Sigmoid colon (tissue), 7 donors: ENCODE data around the gene RNF10. TPM values are rescaled to one million over a fixed set of nuclear protein-coding genes. Genes with fewer than 3 reads are reported as not detected.
"Not testable (repeated sequence)": the region's sequence is repeated elsewhere in the genome, so short reads cannot be mapped to it uniquely, and the experiment has no call there.

ENCODE experiments used
- DNase-seq: peaks from one replicate; pipeline ENCODE4 v3.0.0-alpha.2; 2019
- H3K27ac ChIP-seq, 4 donors: fragments of 200-600 bp; sonication (generic); one replicate each; pipeline ENCODE4 v1.5.1; 2016 to 2019; ENCODE audit warnings: mild to moderate bottlenecking in 1 of 4
- H3K27me3 ChIP-seq, 3 donors: fragments of 200-600 bp; sonication (generic); one replicate each; pipeline ENCODE4 v1.5.1; 2019; ENCODE audit warnings: mild to moderate bottlenecking in 1 of 3
- H3K36me3 ChIP-seq, 4 donors: fragments of 200-600 bp; sonication (generic); one replicate each; pipeline ENCODE4 v1.5.1; 2016 to 2019
- H3K4me1 ChIP-seq, 4 donors: fragments of 200-600 bp; sonication (generic); one replicate each; pipeline ENCODE4 v1.5.1; 2017 to 2019
- H3K4me3 ChIP-seq, 4 donors: fragments of 200-600 bp; sonication (generic); one replicate each; pipeline ENCODE4 v1.5.1; 2017 to 2019; ENCODE audit warnings: mild to moderate bottlenecking in 2 of 4, moderate library complexity in 1 of 4
- H3K9me3 ChIP-seq, 4 donors: fragments of 200-600 bp in 3 of 4; sonication (generic) in 3 of 4; one replicate each; pipeline versions ENCODE4 v1.5.1 to v1.6.1; 2013 to 2019
- CTCF ChIP-seq, 4 experiments: fragments of 450-650 bp in 3 of 4; fragments of 200-600 bp in 1 of 4; IDR thresholded peaks; one replicate each; pipeline ENCODE4 v1.5.1; 2016 to 2019; ENCODE audit warnings: antibody characterized with exemption in 4 of 4, mild to moderate bottlenecking in 3 of 4, moderate library complexity in 2 of 4
- EP300 ChIP-seq, 4 donors: sonication (generic); formaldehyde crosslinking; IDR thresholded peaks; one replicate each; pipeline ENCODE4 v1.6.1; 2017; ENCODE audit warnings: antibody characterized with exemption in 4 of 4
- POLR2A ChIP-seq, 2 donors: fragments of 450-650 bp; IDR thresholded peaks; one replicate each; pipeline ENCODE4 v1.6.1; 2016; ENCODE audit warnings: antibody characterized with exemption in 2 of 2, mild to moderate bottlenecking in 2 of 2, moderate library complexity in 2 of 2
- POLR2AphosphoS5 ChIP-seq, 4 donors: sonication (generic); formaldehyde crosslinking; IDR thresholded peaks; one replicate each; pipeline ENCODE4 v1.6.1; 2017; ENCODE audit warnings: antibody characterized with exemption in 4 of 4
- WGBS, 2 donors: extraction: QIAGEN DNeasy Blood & Tissue Kit; methylation state at CpG; one replicate each; pipeline ENCODE4 v1.1.7; 2013; 5-methylcytosine and 5-hydroxymethylcytosine counted together
- intact Hi-C: fragments of 100-400 bp; cut with DNase I; formaldehyde crosslinking; loops from one replicate; pipeline ENCODE4 v1.15.1; 2023
- polyA plus RNA-seq, 3 donors: library from polyadenylated mRNA; stranded (reverse); fragments of 200-250 nt; gene quantifications; one replicate each; pipeline ENCODE4 v1.2.3, GENCODE V29; 2013
- total RNA-seq, 4 donors: library from RNA; depleted of rRNA; stranded (reverse); fragments of >200 nt; gene quantifications; one replicate each; pipeline ENCODE4 v1.1.0, GENCODE V29; 2016
- donor health status: healthy with polysubstance abuse.
- donor health status: Bipolar disorder and iron deficiency.
- donor health status: healthy.

The RNF10 gene
- total and polyA plus RNA-seq, 7 donors = 106 to 177 (median 115) TPM

- Histone ChIP-seq H3K27me3 (no peaks in the 10 kb centered on the region), H3K4me3 (no peak overlapping the region), H3K36me3 (no peaks in the 10 kb centered on the region), H3K9me3 (no peaks in the 10 kb centered on the region), H3K4me1 (no peaks in the 10 kb centered on the region), H3K27ac (no peak overlapping the region)
- intact Hi-C loops = no loop called here
- no peak for TF ChIP-seq POLR2A (IDR thresholded peaks at IDR 0.05)
- TF ChIP-seq CTCF (IDR thresholded peaks at IDR 0.05) = no peak
- TF ChIP-seq EP300 (IDR thresholded peaks at IDR 0.05) = no peak
- no peak for TF ChIP-seq POLR2AphosphoS5 (IDR thresholded peaks at IDR 0.05)
- WGBS, 2 donors = 93 to 94% methylated on average over 3 of the region's 3 CpGs
- DNase-seq = no peak
Observed at GRCh38 chr12:120596901-120597300, 62.7 kb downstream of the RNF10 start.

- H3K36me3 ChIP-seq = no peaks in the 10 kb centered on the region
- H3K4me1 ChIP-seq = no peaks in the 10 kb centered on the region
- intact Hi-C loops = no loop called here
- no peak overlapping the region for H3K4me3 ChIP-seq
- H3K27ac ChIP-seq = no peak overlapping the region
- DNase-seq = no peak
- H3K27me3 ChIP-seq = no peaks in the 10 kb centered on the region
- H3K9me3 ChIP-seq = no peaks in the 10 kb centered on the region
- TF ChIP-seq EP300 (IDR thresholded peaks at IDR 0.05) (no peak), CTCF (IDR thresholded peaks at IDR 0.05) (no peak)
- WGBS, 2 donors = 74 to 77% methylated on average over 3 of the region's 3 CpGs
Observed at GRCh38 chr12:120597861-120598260, 63.7 kb downstream of the RNF10 start.

- Histone ChIP-seq H3K4me1 (no peaks in the 10 kb centered on the region), H3K4me3 (no peak overlapping the region), H3K27me3 (no peaks in the 10 kb centered on the region), H3K27ac (no peak overlapping the region), H3K36me3 (no peaks in the 10 kb centered on the region), H3K9me3 (no peaks in the 10 kb centered on the region)
- no peak for TF ChIP-seq POLR2A (IDR thresholded peaks at IDR 0.05)
- TF ChIP-seq POLR2AphosphoS5 (IDR thresholded peaks at IDR 0.05) = no peak
- no peak for TF ChIP-seq EP300 (IDR thresholded peaks at IDR 0.05)
- no peak for TF ChIP-seq CTCF (IDR thresholded peaks at IDR 0.05)
- no peak for DNase-seq
- intact Hi-C loops = no loop called here
- 54 to 70% methylated on average over 13 of the region's 13 CpGs for WGBS, 2 donors
Observed at GRCh38 chr12:120598674-120599463, 64.7 kb downstream of the RNF10 start.

GRCh38 chr12:120599672-120600552 lies 65.8 kb downstream of the RNF10 start:
- no peak for TF ChIP-seq CTCF (IDR thresholded peaks at IDR 0.05)
- TF ChIP-seq POLR2A (IDR thresholded peaks at IDR 0.05) = no peak
- WGBS, 2 donors = 83 to 85% methylated on average over 23 of the region's 23 CpGs

GRCh38 chr12:120602416-120602815 lies 68.3 kb downstream of the RNF10 start:
- H3K4me3 ChIP-seq, H3K27ac ChIP-seq, H3K36me3 ChIP-seq, H3K27me3 ChIP-seq, H3K9me3 ChIP-seq, intact Hi-C loops, DNase-seq, H3K4me1 ChIP-seq: not testable (repeated sequence)
- 51 to 64% methylated on average over 5 of the region's 5 CpGs for WGBS, 2 donors

More at GRCh38 chr12:120599672-120600552, 65.8 kb downstream of the RNF10 start:
- H3K4me1 ChIP-seq = no peaks in the 10 kb centered on the region
- H3K27ac ChIP-seq = no peak overlapping the region
- intact Hi-C loops = no loop called here
- H3K9me3 ChIP-seq = no peaks in the 10 kb centered on the region
- no peaks in the 10 kb centered on the region for H3K36me3 ChIP-seq
- H3K4me3 ChIP-seq = no peak overlapping the region
- H3K27me3 ChIP-seq = no peaks in the 10 kb centered on the region
- no peak for DNase-seq
